GM19468 (cell line): ENCODE measurements around the gene UQCRC2.
A peak's percentile ranks its signal among the peaks of the same experiment; 100 is the strongest.
"Not testable (repeated sequence)": the region's sequence is repeated elsewhere in the genome, so short reads cannot be mapped to it uniquely, and the experiment has no call there.

Experiments used
- ATAC-seq: cut with Tn5 transposase; IDR thresholded peaks from one replicate; pipeline ENCODE4 v1.9.1; 2021; ENCODE audit warnings: mild to moderate bottlenecking, moderate library complexity, moderate number of reproducible peaks; ENCODE audit not compliant: unreplicated experiment; ENCODE audit errors: extremely low read depth

The UQCRC2 gene

GRCh38 chr16:21952793-21953540 is at the start of gene UQCRC2:
TSS of gene UQCRC2 (plus strand) at chr16:21953361. CDS start at chr16:21953424, 63 bp downstream.
- ATAC-seq, result peak; percentile 68

- not testable (repeated sequence) for ATAC-seq
Observed at GRCh38 chr16:21932650-21933049, 20.5 kb upstream of the UQCRC2 start.

GRCh38 chr16:21933316-21933715 is 19.8 kb upstream of the UQCRC2 start:
- ATAC-seq, result not testable (repeated sequence)

GRCh38 chr16:21933790-21934189 is 19.4 kb upstream of the UQCRC2 start:
- ATAC-seq, result not testable (repeated sequence)

- ATAC-seq, result not testable (repeated sequence)
Observed at GRCh38 chr16:21936216-21936615, 16.9 kb upstream of the UQCRC2 start.

GRCh38 chr16:21937336-21937829 is 15.8 kb upstream of the UQCRC2 start:
- ATAC-seq, result no peak

- ATAC-seq, result no peak
Observed at GRCh38 chr16:21940570-21940969, 12.6 kb upstream of the UQCRC2 start.

GRCh38 chr16:21943571-21943970 is 9.6 kb upstream of the UQCRC2 start:
- no peak for ATAC-seq

- ATAC-seq, result no peak
Observed at GRCh38 chr16:21946889-21947635, 6.1 kb upstream of the UQCRC2 start.

GRCh38 chr16:21949713-21950260 is 3.4 kb upstream of the UQCRC2 start:
- no peak for ATAC-seq

GRCh38 chr16:21950782-21951521 is 2.2 kb upstream of the UQCRC2 start:
- ATAC-seq, result no peak

GRCh38 chr16:21952040-21952792 is 945 bp upstream of the UQCRC2 start:
- ATAC-seq, result no peak

- ATAC-seq, result no peak
Observed at GRCh38 chr16:21953541-21953902, 361 bp downstream of the UQCRC2 start.

GRCh38 chr16:21957714-21958346 is 4.7 kb downstream of the UQCRC2 start:
- ATAC-seq, result no peak

GRCh38 chr16:21959050-21959449 is 5.9 kb downstream of the UQCRC2 start:
- ATAC-seq, result no peak

GRCh38 chr16:21962475-21962874 is 9.3 kb downstream of the UQCRC2 start:
- no peak for ATAC-seq

- ATAC-seq, result no peak
Observed at GRCh38 chr16:21963887-21964286, 10.7 kb downstream of the UQCRC2 start.

- no peak for ATAC-seq
Observed at GRCh38 chr16:21964353-21964752, 11.2 kb downstream of the UQCRC2 start.

- ATAC-seq, result no peak
Observed at GRCh38 chr16:21971856-21972255, 18.7 kb downstream of the UQCRC2 start.
